ENCODE results near the gene ZMAT3.

The ZMAT3 gene

Small RNAs within 50 kb of the gene (small RNA-seq; reads per million reads assigned to genes)
- 0 reads per million in 2 experiments for gene RF00019
